ENCODE measurements around the gene CHST1.

Gene CHST1

GRCh38 chr11:45657496-45658260, 7.7 kb downstream of the CHST1 start:
- peaks cover 71% of the 10 kb centered on the region for H3K27me3 Mint-ChIP-seq
- no peak overlapping the region for H3K4me3 Mint-ChIP-seq
- no peaks in the 10 kb centered on the region for H3K9me3 Mint-ChIP-seq
- H3K4me1 Mint-ChIP-seq, result peaks cover 6% of the 10 kb centered on the region
- no peak for ATAC-seq
- H3K36me3 Mint-ChIP-seq, result no peaks in the 10 kb centered on the region
- H3K27ac Mint-ChIP-seq, result no peak overlapping the region

- H3K27me3 Mint-ChIP-seq, result peaks cover 71% of the 10 kb centered on the region
- ATAC-seq, result no peak
- no peak overlapping the region for H3K4me3 Mint-ChIP-seq
- H3K4me1 Mint-ChIP-seq, result peaks cover 6% of the 10 kb centered on the region
- H3K36me3 Mint-ChIP-seq, result no peaks in the 10 kb centered on the region
- no peak overlapping the region for H3K27ac Mint-ChIP-seq
- H3K9me3 Mint-ChIP-seq, result no peaks in the 10 kb centered on the region
Observed at GRCh38 chr11:45655831-45656230, 9.6 kb downstream of the CHST1 start.

- H3K36me3 Mint-ChIP-seq, result no peaks in the 10 kb centered on the region
- peaks cover 6% of the 10 kb centered on the region for H3K4me1 Mint-ChIP-seq
- no peak for ATAC-seq
- no peak overlapping the region for H3K27ac Mint-ChIP-seq
- peaks cover 71% of the 10 kb centered on the region for H3K27me3 Mint-ChIP-seq
- no peaks in the 10 kb centered on the region for H3K9me3 Mint-ChIP-seq
- H3K4me3 Mint-ChIP-seq, result no peak overlapping the region
Observed at GRCh38 chr11:45655347-45655756, 10.1 kb downstream of the CHST1 start.

GRCh38 chr11:45655012-45655283, 10.5 kb downstream of the CHST1 start:
- Mint-ChIP-seq H3K36me3 (no peaks in the 10 kb centered on the region), H3K27ac (no peak overlapping the region), H3K4me1 (peaks cover 6% of the 10 kb centered on the region), H3K9me3 (no peaks in the 10 kb centered on the region), H3K4me3 (no peak overlapping the region), H3K27me3 (peaks cover 71% of the 10 kb centered on the region)
- ATAC-seq, result no peak

- peaks cover 6% of the 10 kb centered on the region for H3K4me1 Mint-ChIP-seq
- no peak overlapping the region for H3K27ac Mint-ChIP-seq
- ATAC-seq, result no peak
- H3K4me3 Mint-ChIP-seq, result no peak overlapping the region
- no peaks in the 10 kb centered on the region for H3K9me3 Mint-ChIP-seq
- no peaks in the 10 kb centered on the region for H3K36me3 Mint-ChIP-seq
- peaks cover 68% of the 10 kb centered on the region for H3K27me3 Mint-ChIP-seq
Observed at GRCh38 chr11:45654231-45655011, 11.0 kb downstream of the CHST1 start.

GRCh38 chr11:45653277-45653676, 12.1 kb downstream of the CHST1 start:
- Mint-ChIP-seq H3K27me3 (peaks cover 63% of the 10 kb centered on the region), H3K4me1 (peaks cover 6% of the 10 kb centered on the region), H3K4me3 (no peak overlapping the region), H3K9me3 (no peaks in the 10 kb centered on the region), H3K27ac (no peak overlapping the region), H3K36me3 (no peaks in the 10 kb centered on the region)
- ATAC-seq, result no peak

GRCh38 chr11:45652781-45653180, 12.6 kb downstream of the CHST1 start:
- peaks cover 60% of the 10 kb centered on the region for H3K27me3 Mint-ChIP-seq
- no peaks in the 10 kb centered on the region for H3K9me3 Mint-ChIP-seq

GRCh38 chr11:45651841-45652749, 13.3 kb downstream of the CHST1 start:
- H3K4me1 Mint-ChIP-seq, result peaks cover 6% of the 10 kb centered on the region
- no peaks in the 10 kb centered on the region for H3K9me3 Mint-ChIP-seq
- H3K27me3 Mint-ChIP-seq, result peaks cover 54% of the 10 kb centered on the region
- H3K4me3 Mint-ChIP-seq, result no peak overlapping the region
- no peaks in the 10 kb centered on the region for H3K36me3 Mint-ChIP-seq
- no peak for ATAC-seq
- no peak overlapping the region for H3K27ac Mint-ChIP-seq

More at GRCh38 chr11:45652781-45653180, 12.6 kb downstream of the CHST1 start:
- no peak overlapping the region for H3K27ac Mint-ChIP-seq
- no peak for ATAC-seq
- no peak overlapping the region for H3K4me3 Mint-ChIP-seq
- H3K4me1 Mint-ChIP-seq, result peaks cover 6% of the 10 kb centered on the region
- H3K36me3 Mint-ChIP-seq, result no peaks in the 10 kb centered on the region

GRCh38 chr11:45651156-45651555, 14.3 kb downstream of the CHST1 start:
- Mint-ChIP-seq H3K4me1 (peaks cover 6% of the 10 kb centered on the region), H3K27me3 (peaks cover 44% of the 10 kb centered on the region), H3K36me3 (no peaks in the 10 kb centered on the region), H3K4me3 (no peak overlapping the region), H3K27ac (no peak overlapping the region), H3K9me3 (no peaks in the 10 kb centered on the region)
- ATAC-seq, result no peak

- no peak overlapping the region for H3K27ac Mint-ChIP-seq
- no peaks in the 10 kb centered on the region for H3K36me3 Mint-ChIP-seq
- H3K9me3 Mint-ChIP-seq, result no peaks in the 10 kb centered on the region
- H3K27me3 Mint-ChIP-seq, result peaks cover 37% of the 10 kb centered on the region
- peaks cover 6% of the 10 kb centered on the region for H3K4me1 Mint-ChIP-seq
- no peak for ATAC-seq
- H3K4me3 Mint-ChIP-seq, result no peak overlapping the region
Observed at GRCh38 chr11:45650166-45651095, 15.0 kb downstream of the CHST1 start.

- Mint-ChIP-seq H3K4me1 (no peaks in the 10 kb centered on the region), H3K36me3 (no peaks in the 10 kb centered on the region), H3K27me3 (peaks cover 37% of the 10 kb centered on the region), H3K27ac (no peak overlapping the region), H3K9me3 (no peaks in the 10 kb centered on the region), H3K4me3 (no peak overlapping the region)
- no peak for ATAC-seq
Observed at GRCh38 chr11:45649544-45650165, 15.8 kb downstream of the CHST1 start.

- Mint-ChIP-seq H3K4me1 (no peaks in the 10 kb centered on the region), H3K9me3 (no peaks in the 10 kb centered on the region), H3K27me3 (peaks cover 37% of the 10 kb centered on the region), H3K36me3 (no peaks in the 10 kb centered on the region), H3K27ac (no peak overlapping the region), H3K4me3 (no peak overlapping the region)
- ATAC-seq, result no peak
Observed at GRCh38 chr11:45648931-45649330, 16.5 kb downstream of the CHST1 start.

GRCh38 chr11:45647786-45648185, 17.6 kb downstream of the CHST1 start:
- Mint-ChIP-seq H3K27ac (no peak overlapping the region), H3K4me3 (no peak overlapping the region), H3K9me3 (no peaks in the 10 kb centered on the region), H3K27me3 (peaks cover 41% of the 10 kb centered on the region), H3K4me1 (no peaks in the 10 kb centered on the region), H3K36me3 (no peaks in the 10 kb centered on the region)
- ATAC-seq, result no peak

- ATAC-seq, result no peak
- Mint-ChIP-seq H3K4me3 (no peak overlapping the region), H3K4me1 (no peaks in the 10 kb centered on the region), H3K27me3 (peaks cover 40% of the 10 kb centered on the region), H3K36me3 (no peaks in the 10 kb centered on the region), H3K27ac (no peak overlapping the region), H3K9me3 (no peaks in the 10 kb centered on the region)
Observed at GRCh38 chr11:45647329-45647728, 18.1 kb downstream of the CHST1 start.

All from stimulated activated memory B cell treated with anti-CD40 and anti-IgM and Interleukin-4, amounts not matched to agents 10 μg/mL and 1 μg/mL and 100 μg/mL, for 72 hours (primary cell).